ENCODE results near the gene DNAAF3.

DNAAF3 gene

GRCh38 chr19:55147545-55148251 lies 18.7 kb downstream of the DNAAF3 start:
- Mint-ChIP-seq H3K4me3 (no peak overlapping the region), H3K4me1 (ENCODE audit: low read depth) (peaks cover 12% of the 10 kb centered on the region), H3K36me3 (peaks cover 4% of the 10 kb centered on the region), H3K9me3 (ENCODE audit: low read depth) (peaks cover 6% of the 10 kb centered on the region), H3K27me3 (peaks cover 30% of the 10 kb centered on the region), H3K27ac (no peak overlapping the region)

GRCh38 chr19:55146705-55147273 lies 19.6 kb downstream of the DNAAF3 start:
- H3K27ac Mint-ChIP-seq, result no peak overlapping the region
- H3K27me3 Mint-ChIP-seq, result peaks cover 30% of the 10 kb centered on the region
- no peak overlapping the region for H3K4me3 Mint-ChIP-seq
- peaks cover 4% of the 10 kb centered on the region for H3K36me3 Mint-ChIP-seq
- H3K9me3 Mint-ChIP-seq (ENCODE audit: low read depth), result peaks cover under 1% of the 10 kb centered on the region
- peaks cover 6% of the 10 kb centered on the region for H3K4me1 Mint-ChIP-seq (ENCODE audit: low read depth)

GRCh38 chr19:55146078-55146704 lies 20.2 kb downstream of the DNAAF3 start:
- Mint-ChIP-seq H3K4me3 (no peak overlapping the region), H3K27me3 (peaks cover 31% of the 10 kb centered on the region), H3K27ac (no peak overlapping the region), H3K4me1 (ENCODE audit: low read depth) (peaks cover 4% of the 10 kb centered on the region), H3K36me3 (peaks cover 4% of the 10 kb centered on the region), H3K9me3 (ENCODE audit: low read depth) (no peaks in the 10 kb centered on the region)

- H3K27me3 Mint-ChIP-seq, result peaks cover 32% of the 10 kb centered on the region
- no peak overlapping the region for H3K27ac Mint-ChIP-seq
- peaks cover 6% of the 10 kb centered on the region for H3K4me1 Mint-ChIP-seq (ENCODE audit: low read depth)
- no peak overlapping the region for H3K4me3 Mint-ChIP-seq
- H3K36me3 Mint-ChIP-seq, result peaks cover 4% of the 10 kb centered on the region
- H3K9me3 Mint-ChIP-seq (ENCODE audit: low read depth), result no peaks in the 10 kb centered on the region
Measured at GRCh38 chr19:55145232-55145631, 21.2 kb downstream of the DNAAF3 start.

- peaks cover 6% of the 10 kb centered on the region for H3K4me1 Mint-ChIP-seq (ENCODE audit: low read depth)
- no peaks in the 10 kb centered on the region for H3K9me3 Mint-ChIP-seq (ENCODE audit: low read depth)
- no peak overlapping the region for H3K4me3 Mint-ChIP-seq
- peaks cover 27% of the 10 kb centered on the region for H3K27me3 Mint-ChIP-seq
- H3K36me3 Mint-ChIP-seq, result peaks cover 4% of the 10 kb centered on the region
- H3K27ac Mint-ChIP-seq, result no peak overlapping the region
Measured at GRCh38 chr19:55141696-55142095, 24.7 kb downstream of the DNAAF3 start.

- Mint-ChIP-seq H3K27me3 (peaks cover 10% of the 10 kb centered on the region), H3K27ac (no peak overlapping the region), H3K4me1 (ENCODE audit: low read depth) (peaks cover 3% of the 10 kb centered on the region), H3K9me3 (ENCODE audit: low read depth) (no peaks in the 10 kb centered on the region), H3K36me3 (no peaks in the 10 kb centered on the region), H3K4me3 (no peak overlapping the region)
Measured at GRCh38 chr19:55137915-55138314, 28.5 kb downstream of the DNAAF3 start.

DNA sequence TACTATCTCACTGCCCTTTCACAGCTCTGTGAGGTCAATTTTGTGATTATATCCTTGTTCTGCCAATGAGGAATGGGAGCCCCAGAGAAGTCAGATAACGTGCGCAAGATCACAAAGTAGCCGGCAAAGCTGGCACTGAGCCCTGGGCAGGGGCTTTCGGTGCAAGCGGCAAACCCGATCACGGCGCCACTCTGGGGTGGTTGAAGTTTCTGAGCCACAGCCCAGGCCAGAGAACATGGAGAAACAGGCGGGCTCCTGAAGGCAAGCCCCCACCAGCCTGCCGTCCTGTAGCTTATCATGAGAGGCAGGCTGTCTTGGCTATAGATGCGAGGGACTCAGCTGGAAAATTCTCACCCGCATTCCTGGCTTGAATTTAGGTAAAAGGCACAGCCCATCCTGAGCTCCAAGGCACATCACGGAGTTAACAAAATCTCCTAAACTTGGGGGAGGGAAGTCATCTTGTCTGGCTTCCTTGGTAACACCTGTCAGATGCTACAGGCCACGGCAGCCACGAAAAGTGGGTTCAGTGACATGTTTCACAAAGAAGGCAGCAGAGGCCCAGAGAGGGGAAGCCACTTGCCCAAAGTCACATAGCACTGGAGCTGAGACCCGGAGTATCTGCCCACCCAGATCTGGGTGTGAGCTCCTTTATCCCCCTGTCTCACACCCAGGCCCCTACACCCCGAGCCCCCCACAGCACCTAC lies 29.9 kb downstream of the DNAAF3 start:
- no peak overlapping the region for H3K27ac Mint-ChIP-seq
- H3K27me3 Mint-ChIP-seq, result peaks cover 14% of the 10 kb centered on the region
- peaks cover 3% of the 10 kb centered on the region for H3K4me1 Mint-ChIP-seq (ENCODE audit: low read depth)
- no peaks in the 10 kb centered on the region for H3K9me3 Mint-ChIP-seq (ENCODE audit: low read depth)
- H3K4me3 Mint-ChIP-seq, result no peak overlapping the region
- no peaks in the 10 kb centered on the region for H3K36me3 Mint-ChIP-seq

GRCh38 chr19:55134736-55135135 lies 31.7 kb downstream of the DNAAF3 start:
- no peak overlapping the region for H3K4me3 Mint-ChIP-seq
- H3K9me3 Mint-ChIP-seq (ENCODE audit: low read depth), result no peaks in the 10 kb centered on the region
- no peaks in the 10 kb centered on the region for H3K4me1 Mint-ChIP-seq (ENCODE audit: low read depth)
- H3K36me3 Mint-ChIP-seq, result no peaks in the 10 kb centered on the region
- H3K27me3 Mint-ChIP-seq, result peaks cover 21% of the 10 kb centered on the region
- H3K27ac Mint-ChIP-seq, result no peak overlapping the region

DNA sequence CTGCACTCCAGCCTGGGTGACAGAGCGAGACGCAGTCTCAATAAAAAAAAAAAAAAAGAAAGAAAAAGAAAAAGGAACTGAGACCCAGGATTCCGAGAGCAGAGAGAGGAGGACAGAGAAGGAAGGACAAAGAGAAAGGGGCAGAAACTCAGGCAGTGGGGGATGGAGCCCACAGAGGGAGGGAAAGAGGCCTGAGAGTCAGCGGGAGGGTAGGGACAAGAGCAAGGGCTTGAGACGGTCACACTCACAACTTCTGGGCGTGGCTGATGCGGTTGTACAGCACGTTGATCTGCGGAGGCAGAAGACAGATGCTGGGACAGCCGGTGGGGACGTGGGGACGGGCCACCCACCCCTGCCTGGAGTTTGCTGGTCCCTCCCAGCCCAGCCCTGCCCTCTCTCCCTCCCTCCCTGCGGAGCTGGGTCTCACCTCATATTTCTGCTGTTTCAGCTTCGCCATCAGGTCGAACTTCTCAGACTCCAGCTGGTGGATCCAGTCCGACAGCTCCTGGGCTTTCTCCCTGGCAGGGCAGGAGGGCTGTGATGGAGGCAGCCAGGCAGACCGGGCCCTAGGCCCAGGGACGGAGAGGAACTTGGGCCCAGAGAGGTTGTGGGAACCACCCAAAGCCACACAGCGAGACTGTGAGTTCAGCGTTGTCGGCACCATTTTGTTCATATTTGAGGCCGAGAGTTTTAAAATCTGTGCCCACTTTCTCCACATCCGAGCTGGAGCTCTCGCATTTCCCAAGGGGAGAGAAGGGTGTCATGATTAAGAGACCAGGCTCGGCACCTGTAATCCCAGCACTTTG lies 32.6 kb downstream of the DNAAF3 start:
- Mint-ChIP-seq H3K4me1 (ENCODE audit: low read depth) (no peaks in the 10 kb centered on the region), H3K4me3 (no peak overlapping the region), H3K27ac (no peak overlapping the region), H3K27me3 (peaks cover 25% of the 10 kb centered on the region), H3K9me3 (ENCODE audit: low read depth) (no peaks in the 10 kb centered on the region), H3K36me3 (no peaks in the 10 kb centered on the region)

- Mint-ChIP-seq H3K36me3 (no peaks in the 10 kb centered on the region), H3K27ac (no peak overlapping the region), H3K4me3 (no peak overlapping the region), H3K27me3 (peaks cover 25% of the 10 kb centered on the region), H3K4me1 (ENCODE audit: low read depth) (no peaks in the 10 kb centered on the region), H3K9me3 (ENCODE audit: low read depth) (no peaks in the 10 kb centered on the region)
Measured at GRCh38 chr19:55132453-55133129, 33.8 kb downstream of the DNAAF3 start.

DNA sequence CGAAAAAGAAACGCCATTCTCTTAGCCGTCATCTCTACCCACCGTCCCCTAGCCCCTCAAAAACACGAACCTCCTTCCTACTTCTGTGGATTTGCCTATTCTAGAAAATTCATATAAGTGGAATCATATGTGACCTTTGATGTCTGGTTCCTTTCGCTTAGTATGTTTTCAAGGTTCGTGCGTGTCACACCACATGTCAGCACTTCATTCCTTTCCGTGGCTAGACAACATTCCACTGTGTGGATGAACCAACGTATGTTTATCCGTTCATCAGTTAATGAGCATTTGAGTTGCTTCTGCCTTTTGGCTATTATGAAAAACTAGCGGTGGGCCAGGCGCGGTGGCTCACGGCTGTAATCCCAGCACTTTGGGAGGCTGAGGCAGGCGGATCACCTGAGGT lies 35.0 kb downstream of the DNAAF3 start:
- no peaks in the 10 kb centered on the region for H3K4me1 Mint-ChIP-seq (ENCODE audit: low read depth)
- H3K36me3 Mint-ChIP-seq, result no peaks in the 10 kb centered on the region
- peaks cover 34% of the 10 kb centered on the region for H3K27me3 Mint-ChIP-seq
- H3K4me3 Mint-ChIP-seq, result no peak overlapping the region
- H3K27ac Mint-ChIP-seq, result no peak overlapping the region
- H3K9me3 Mint-ChIP-seq (ENCODE audit: low read depth), result no peaks in the 10 kb centered on the region

GRCh38 chr19:55119053-55119452 lies 47.4 kb downstream of the DNAAF3 start:
- H3K4me1 Mint-ChIP-seq (ENCODE audit: low read depth), result peaks cover 29% of the 10 kb centered on the region
- no peaks in the 10 kb centered on the region for H3K36me3 Mint-ChIP-seq
- H3K27me3 Mint-ChIP-seq, result peaks cover 8% of the 10 kb centered on the region
- peak overlapping the region; percentile 98 for H3K4me3 Mint-ChIP-seq
- no peak overlapping the region for H3K27ac Mint-ChIP-seq
- no peaks in the 10 kb centered on the region for H3K9me3 Mint-ChIP-seq (ENCODE audit: low read depth)

- H3K4me3 Mint-ChIP-seq, result peak overlapping the region; percentile 98
- H3K36me3 Mint-ChIP-seq, result no peaks in the 10 kb centered on the region
- no peaks in the 10 kb centered on the region for H3K9me3 Mint-ChIP-seq (ENCODE audit: low read depth)
- peaks cover 29% of the 10 kb centered on the region for H3K4me1 Mint-ChIP-seq (ENCODE audit: low read depth)
- H3K27me3 Mint-ChIP-seq, result peaks cover 2% of the 10 kb centered on the region
- no peak overlapping the region for H3K27ac Mint-ChIP-seq
Measured at GRCh38 chr19:55118401-55118991, 47.9 kb downstream of the DNAAF3 start.
